ENCODE measurements around the gene ZBTB34. TPM values are rescaled to one million over a fixed set of nuclear protein-coding genes. Genes with fewer than 3 reads are reported as not detected.

Gene ZBTB34
- total RNA-seq, 1 experiment from 2014 or later = 15.8 TPM

DNA sequence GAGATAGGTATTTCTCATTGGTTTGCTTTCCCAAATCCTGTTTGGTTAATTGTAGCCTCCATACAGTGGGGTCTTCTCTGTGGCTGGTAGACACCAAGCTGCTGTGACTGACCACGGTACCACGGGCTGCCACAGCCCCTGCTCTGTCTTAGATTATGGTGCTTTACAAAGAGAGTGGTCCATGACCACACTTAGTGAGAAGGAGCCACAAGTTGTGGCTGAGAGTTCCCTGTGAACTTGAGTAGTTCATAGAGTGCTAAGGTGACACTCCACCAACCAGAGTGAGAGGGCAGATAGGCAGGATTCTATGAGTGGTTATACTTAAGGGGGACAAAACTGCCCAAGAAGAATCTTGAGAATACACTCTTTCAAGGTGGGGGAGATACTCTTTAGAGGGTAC is 25.8 kb upstream of the ZBTB34 start:
- Histone ChIP-seq H4K20me1 (ENCODE audit: control insufficient read depth, insufficient read depth, insufficient read length) (no peaks in the 10 kb centered on the region), H3T11ph (ENCODE audit: low read length) (no peak overlapping the region), H2BK5ac (ENCODE audit: insufficient read length, low read length) (no peak overlapping the region), H3K79me1 (ENCODE audit: insufficient read depth, low read depth, low read length, poor library complexity, severe bottlenecking) (no peaks in the 10 kb centered on the region), H3K9me3 (ENCODE audit: control insufficient read depth, low read depth, low read length) (no peaks in the 10 kb centered on the region), H4K8ac (replicated peaks; ENCODE audit: insufficient read length, low read depth, low read length) (no peak overlapping the region), H4K91ac (ENCODE audit: insufficient read length, low read depth, low read length) (no peak overlapping the region), H3K79me2 (ENCODE audit: insufficient read depth, low read length) (no peaks in the 10 kb centered on the region), H2BK120ac (ENCODE audit: low read depth, low read length, poor library complexity, severe bottlenecking) (no peak overlapping the region), H3K23me2 (ENCODE audit: insufficient read length, low read depth, low read length, poor library complexity, severe bottlenecking) (no peaks in the 10 kb centered on the region), H3K27me3 (ENCODE audit: insufficient read depth, low read length) (no peaks in the 10 kb centered on the region), H2BK15ac (ENCODE audit: low read depth, low read length) (no peak overlapping the region), H2BK20ac (ENCODE audit: low read depth, low read length, poor library complexity, severe bottlenecking) (no peak overlapping the region), H3K27ac (ENCODE audit: insufficient read length, low read depth, low read length) (no peak overlapping the region), H3K4me1 (ENCODE audit: insufficient read depth, low read length) (no peaks in the 10 kb centered on the region), H4K5ac (ENCODE audit: insufficient read length, low read depth, low read length) (no peak overlapping the region), H3K4ac (ENCODE audit: low read depth, low read length) (no peak overlapping the region), H3K14ac (ENCODE audit: insufficient read depth, low read length) (no peak overlapping the region), H2AK5ac (ENCODE audit: insufficient read length, low read length) (no peak overlapping the region), H3K18ac (ENCODE audit: insufficient read length, low read depth, low read length) (no peak overlapping the region), H2AFZ (ENCODE audit: low read length) (no peak overlapping the region), H3K9ac (ENCODE audit: extremely low read depth, insufficient read length, low read length) (no peak overlapping the region), H3K56ac (ENCODE audit: insufficient read length, low read depth, low read length) (no peak overlapping the region), H2BK12ac (ENCODE audit: insufficient read length, low read depth, low read length) (no peak overlapping the region), H3K23ac (ENCODE audit: insufficient read length, low read depth, low read length) (no peak overlapping the region), H3K4me2 (ENCODE audit: insufficient read depth, insufficient read length, low read length) (no peak overlapping the region)
- no peaks in the 10 kb centered on the region for H3K9me3 Mint-ChIP-seq
- no peak overlapping the region for H3K4me3 Mint-ChIP-seq
- TF ChIP-seq CTCF (conservative IDR thresholded peaks at IDR 0.05) = no peak
- WGBS (ENCODE audit: extremely low coverage, insufficient read length, low lambda C conversion rate) = no CpG with 5 or more reads among the region's 2 CpGs
- H3K4me1 Mint-ChIP-seq = no peaks in the 10 kb centered on the region
- no peak for DNase-seq
- H3K36me3 Mint-ChIP-seq (ENCODE audit: insufficient read depth in 1 of 3, low read depth in 3 of 3) = peaks cover 13 to 40% (median 33%) of the 10 kb centered on the region in 3 experiments; a peak in 6 of 7 replicates
- no peaks in the 10 kb centered on the region; the same call in 1 of the 2 replicates for H3K27me3 Mint-ChIP-seq (ENCODE audit: low read depth)
- H3K27ac Mint-ChIP-seq = no peak overlapping the region
